ENCODE results near the gene RASA2. TPM values are rescaled to one million over a fixed set of nuclear protein-coding genes. Genes with fewer than 3 reads are reported as not detected.

Gene RASA2
- total and polyA plus RNA-seq, 2 experiments from 2014 or later = 16.6 to 28.6 TPM

GRCh38 chr3:141499284-141499683, 12.5 kb downstream of the RASA2 start:
- Histone ChIP-seq H3K4me1 (ENCODE audit: insufficient read depth) (no peaks in the 10 kb centered on the region), H3K4me2 (no peak overlapping the region), H3K79me2 (replicated peaks; ENCODE audit: insufficient read depth) (peaks cover 82% of the 10 kb centered on the region), H3K36me3 (ENCODE audit: insufficient read depth) (no peaks in the 10 kb centered on the region), H4K20me1 (replicated peaks; ENCODE audit: insufficient read depth) (peaks cover 21% of the 10 kb centered on the region; the same call in 1 of the 2 replicates), H3K4me3 (no peak overlapping the region), H3K27me3 (ENCODE audit: insufficient read depth) (no peaks in the 10 kb centered on the region), H3K27ac (ENCODE audit: low read depth) (no peak overlapping the region), H3K9me2 (ENCODE audit: insufficient read depth) (no peaks in the 10 kb centered on the region), H3F3A (replicated peaks; ENCODE audit: low read depth) (no peaks in the 10 kb centered on the region), H2AFZ (no peak overlapping the region)
- no peaks in the 10 kb centered on the region for H3K36me3 Mint-ChIP-seq (ENCODE audit: low read depth)
- no peak overlapping the region for H3K27ac Mint-ChIP-seq
- no peaks in the 10 kb centered on the region for H3K9me3 Mint-ChIP-seq
- ATAC-seq (no peak), DNase-seq (ENCODE audit: low spot score) (no peak)
- no peak overlapping the region for H3K4me3 Mint-ChIP-seq
- H3K4me1 Mint-ChIP-seq = peaks cover 6% of the 10 kb centered on the region; the same call in 1 of the 3 replicates
- peaks cover 3% of the 10 kb centered on the region for H3K27me3 Mint-ChIP-seq (ENCODE audit: insufficient read depth, low read depth, poor library complexity)
- TF ChIP-seq CREB1 (CRISPR knock-in tag; IDR thresholded peaks at IDR 0.05; ENCODE audit: low read depth) (no peak), STAT1 (IDR thresholded peaks at IDR 0.05; ENCODE audit: unreplicated experiment) (no peak), CTCF (conservative IDR thresholded peaks at IDR 0.05; ENCODE audit: low read depth in 2 of 2) (no peak), JUNB (IDR thresholded peaks at IDR 0.05; ENCODE audit: unreplicated experiment) (no peak), EZH2 (IDR thresholded peaks at IDR 0.05; ENCODE audit: low read depth, unreplicated experiment) (no peak), NANOG (IDR thresholded peaks at IDR 0.05; ENCODE audit: borderline replicate concordance) (no peak), ZNF462 (CRISPR knock-in tag; IDR thresholded peaks at IDR 0.05) (no peak), ZNF331 (CRISPR knock-in tag; IDR thresholded peaks at IDR 0.05; ENCODE audit: low read depth) (no peak), EZH2phosphoT487 (IDR thresholded peaks at IDR 0.05; ENCODE audit: unreplicated experiment) (no peak), ETS1 (IDR thresholded peaks at IDR 0.05) (no peak), POLR2AphosphoS5 (IDR thresholded peaks at IDR 0.05; ENCODE audit: low read depth) (no peak), ZNF114 (CRISPR knock-in tag; IDR thresholded peaks at IDR 0.05) (no peak)

All from GM23338 (cell line).